Hippocampal formation (tissue), 2 donors: ENCODE results near the gene SRRM3.
"Not testable (repeated sequence)": the region's sequence is repeated elsewhere in the genome, so short reads cannot be mapped to it uniquely, and the experiment has no call there.

Experiments used
- DNase-seq, 2 donors: peaks; one replicate each; lab custom pipeline; 2025; lab: John Stamatoyannopoulos, UW

SRRM3 gene, protein sequence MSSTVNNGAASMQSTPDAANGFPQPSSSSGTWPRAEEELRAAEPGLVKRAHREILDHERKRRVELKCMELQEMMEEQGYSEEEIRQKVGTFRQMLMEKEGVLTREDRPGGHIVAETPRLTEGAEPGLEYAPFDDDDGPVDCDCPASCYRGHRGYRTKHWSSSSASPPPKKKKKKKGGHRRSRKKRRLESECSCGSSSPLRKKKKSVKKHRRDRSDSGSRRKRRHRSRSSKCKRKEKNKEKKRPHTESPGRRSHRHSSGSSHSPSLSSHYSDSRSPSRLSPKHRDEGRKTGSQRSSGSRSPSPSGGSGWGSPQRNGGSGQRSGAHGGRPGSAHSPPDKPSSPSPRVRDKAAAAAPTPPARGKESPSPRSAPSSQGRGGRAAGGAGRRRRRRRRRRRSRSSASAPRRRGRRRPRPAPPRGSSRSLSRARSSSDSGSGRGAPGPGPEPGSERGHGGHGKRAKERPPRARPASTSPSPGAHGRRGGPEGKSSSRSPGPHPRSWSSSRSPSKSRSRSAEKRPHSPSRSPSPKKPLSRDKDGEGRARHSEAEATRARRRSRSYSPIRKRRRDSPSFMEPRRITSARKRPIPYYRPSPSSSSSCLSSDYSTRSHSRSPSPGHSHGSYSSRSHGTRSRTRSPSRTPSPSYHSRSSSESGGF

DNA sequence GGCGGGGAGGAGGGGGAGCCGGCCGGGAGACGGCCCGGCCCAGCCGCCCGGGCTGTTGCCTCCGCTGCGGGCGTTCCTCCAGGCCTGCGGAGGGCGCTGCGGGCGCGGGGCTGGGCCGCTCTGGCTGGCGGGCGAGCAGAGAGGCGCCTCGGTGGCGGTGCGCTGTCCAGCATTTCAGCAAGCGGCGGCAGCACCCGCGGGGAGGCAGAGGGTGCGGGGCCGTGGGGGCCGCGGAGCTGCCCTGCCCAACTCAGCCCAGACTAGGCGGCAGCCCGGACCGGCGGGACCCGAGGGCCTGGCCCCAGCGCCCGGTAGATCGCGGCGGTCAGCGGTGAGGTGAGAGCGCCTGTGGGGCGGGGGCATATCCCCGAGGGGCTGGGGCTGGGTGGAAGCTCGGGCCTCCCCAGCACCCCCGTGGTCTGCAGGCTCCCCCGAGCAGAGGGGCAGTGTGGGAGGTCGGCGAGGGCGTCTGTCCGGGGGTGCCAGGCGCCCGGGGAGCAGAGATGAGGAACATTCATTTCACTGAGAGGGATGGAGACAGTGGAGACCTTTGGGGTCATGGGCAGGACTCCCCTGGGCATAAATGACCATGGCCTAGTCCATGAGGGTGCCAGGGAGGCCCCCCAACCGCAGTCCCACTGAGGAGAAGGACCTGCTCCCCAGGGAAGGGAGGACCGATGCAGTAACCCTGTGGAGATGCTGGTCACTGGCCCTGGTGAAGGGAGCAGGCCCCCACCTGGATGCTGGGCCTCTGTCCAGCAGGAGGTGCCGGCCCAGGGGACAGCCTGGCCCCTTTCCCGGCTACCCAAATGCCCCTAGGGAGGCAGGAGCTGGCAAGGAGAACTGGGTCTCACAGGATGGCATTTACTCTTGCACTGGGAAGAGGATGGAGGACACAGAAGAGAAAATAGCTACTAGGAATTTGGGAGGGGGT lies at the start of gene SRRM3:
Gene SRRM3, plus strand, starts transcription at position 165 of the 934 bp plus-strand sequence. CDS start 33,171 bp downstream, outside the sequence.
- peak; percentile 54 to 59 for DNase-seq

- no peak for DNase-seq
Observed at GRCh38 chr7:76151932-76152331, 49.8 kb upstream of the SRRM3 start.

DNA sequence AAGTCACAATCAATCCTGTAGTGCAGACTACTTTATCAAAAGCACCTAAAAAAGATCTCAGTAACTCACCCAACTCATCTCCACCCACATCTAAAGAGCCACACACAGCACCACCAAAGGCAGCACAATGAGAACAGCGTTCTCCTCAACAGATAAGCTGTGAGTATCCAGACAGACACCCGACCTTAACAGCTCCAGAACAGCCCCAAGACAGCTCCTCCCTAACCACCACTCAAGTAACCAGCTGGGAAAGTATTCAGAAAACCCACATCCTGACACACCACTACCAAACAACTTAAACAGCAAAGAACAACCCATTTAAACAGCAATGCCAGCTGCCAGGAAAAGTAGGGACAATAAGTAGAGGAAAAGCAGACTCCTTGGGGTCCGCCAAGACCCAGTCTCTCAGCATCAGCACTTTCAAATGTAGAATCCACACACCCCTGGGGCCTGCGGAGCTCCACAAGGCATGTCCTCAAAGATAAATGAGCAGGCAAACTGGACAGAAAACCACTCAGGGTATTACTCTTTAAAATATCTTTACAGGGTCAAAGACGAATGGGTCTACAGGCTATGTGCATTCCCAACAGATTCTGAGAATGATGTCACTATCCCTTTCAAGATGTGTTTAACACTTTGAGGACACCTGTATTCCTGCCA lies 48.0 kb upstream of the SRRM3 start:
- DNase-seq, result not testable (repeated sequence)

GRCh38 chr7:76155938-76156337 lies 45.8 kb upstream of the SRRM3 start:
- DNase-seq, result no peak

DNA sequence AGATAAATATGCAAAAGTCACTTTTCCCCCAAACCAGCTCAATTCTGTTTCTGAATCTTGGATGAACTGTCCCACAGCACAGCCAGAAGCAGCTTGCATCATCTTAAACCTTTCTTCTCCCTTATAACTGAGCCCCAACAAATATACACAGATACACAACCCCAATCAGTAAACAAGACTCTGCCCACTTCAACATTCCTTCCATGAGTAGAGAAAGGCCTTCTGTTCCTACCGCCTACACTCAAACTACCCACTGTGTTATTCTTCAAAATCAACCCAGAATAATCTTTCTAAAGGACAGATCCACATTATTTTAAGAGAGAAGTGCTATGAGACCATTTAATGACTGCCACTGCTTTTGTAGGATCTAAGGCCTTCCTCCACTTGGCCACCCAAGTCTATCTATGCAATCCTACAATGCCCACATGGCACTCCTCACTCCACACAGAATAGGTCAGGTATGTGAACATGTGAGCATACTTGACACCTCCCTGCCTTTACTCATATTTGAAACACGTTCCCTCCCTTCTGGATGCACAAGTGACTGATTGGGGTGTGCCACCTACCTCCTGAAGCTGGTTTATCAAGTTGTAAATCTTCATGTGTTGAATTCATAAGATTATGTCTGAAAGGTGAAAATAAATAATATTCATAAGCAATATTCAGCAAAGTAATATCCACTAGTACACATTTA lies 44.6 kb upstream of the SRRM3 start:
- not testable (repeated sequence) for DNase-seq

GRCh38 chr7:76158416-76158815 lies 43.3 kb upstream of the SRRM3 start:
- not testable (repeated sequence) for DNase-seq

DNA sequence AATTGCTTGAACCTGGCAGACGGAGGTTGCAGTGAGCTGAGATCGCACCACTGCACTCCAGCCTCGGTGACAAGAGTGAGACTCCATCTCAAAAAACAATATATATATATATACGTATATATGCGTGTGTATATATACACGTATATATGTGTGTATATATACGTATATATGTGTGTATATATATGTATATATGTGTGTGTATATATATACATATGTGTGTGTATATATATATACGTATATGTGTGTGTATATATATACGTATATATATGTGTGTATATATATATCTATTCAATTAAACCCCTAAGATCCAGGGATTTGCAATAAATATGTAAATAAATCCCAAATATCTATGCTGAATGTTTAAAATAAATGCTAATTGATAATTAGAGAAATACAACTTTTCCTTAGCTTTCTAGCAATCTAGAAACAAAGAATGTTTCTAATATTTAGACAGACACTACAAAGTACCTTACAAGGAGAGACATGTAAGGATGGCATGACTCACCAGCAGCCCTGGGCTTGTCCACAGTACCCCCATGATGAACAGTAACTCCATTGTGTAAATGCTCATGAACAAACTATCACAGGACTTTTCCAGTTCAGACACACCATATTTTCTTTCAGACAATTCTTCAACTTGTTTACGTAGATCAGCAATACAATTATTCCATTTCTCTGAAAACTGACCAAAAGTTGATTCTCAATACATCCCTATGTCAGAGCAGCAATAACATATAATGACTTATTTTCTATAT lies 39.1 kb upstream of the SRRM3 start:
- DNase-seq, result not testable (repeated sequence)

GRCh38 chr7:76163812-76164211 lies 37.9 kb upstream of the SRRM3 start:
- DNase-seq, result not testable (repeated sequence)

DNA sequence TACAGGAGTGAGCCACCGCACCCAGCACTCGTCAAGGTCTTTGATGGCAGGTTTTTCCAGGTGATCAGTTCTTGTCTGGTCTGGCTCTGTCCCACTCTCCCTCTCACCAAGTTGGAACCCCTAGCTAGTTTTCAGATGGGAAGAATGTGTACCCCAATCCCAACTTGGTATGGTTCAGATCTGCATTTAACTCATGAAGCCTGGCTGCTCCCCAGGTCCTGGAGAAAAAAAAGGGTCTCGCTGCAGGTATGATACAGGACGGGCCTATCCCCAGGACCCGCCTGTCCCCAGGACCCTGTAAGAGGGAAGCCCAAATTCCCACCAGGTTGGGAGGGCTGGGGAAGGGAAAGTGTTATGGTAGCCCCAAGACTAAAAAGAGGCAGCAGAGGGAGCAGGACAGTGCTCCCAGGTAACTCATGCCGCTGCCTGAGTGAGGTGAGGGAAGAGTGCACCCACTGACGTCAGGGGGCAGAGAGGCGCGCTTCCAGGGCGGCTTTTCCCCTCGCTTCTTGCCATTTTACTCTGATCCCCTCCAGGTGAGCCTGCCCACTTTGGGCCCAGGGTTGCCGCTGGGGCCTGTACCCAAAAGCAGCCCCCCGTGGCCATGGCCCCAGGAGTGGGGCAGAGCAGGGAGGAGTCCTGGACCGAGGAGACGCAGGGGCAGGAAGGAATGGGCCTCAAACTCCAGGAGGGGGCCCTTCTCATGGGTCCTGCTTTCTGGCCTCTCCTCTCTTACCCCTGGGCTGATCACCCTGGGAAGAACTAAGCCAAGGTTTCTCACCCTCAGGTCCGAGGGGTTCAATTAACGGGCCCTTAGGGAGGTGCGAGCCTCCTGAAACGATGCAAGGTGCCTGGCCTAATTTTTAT lies 36.4 kb upstream of the SRRM3 start:
- DNase-seq, result no peak

- DNase-seq, result no peak
Observed at GRCh38 chr7:76165973-76166403, 35.7 kb upstream of the SRRM3 start.

GRCh38 chr7:76166404-76167255 lies 35.1 kb upstream of the SRRM3 start:
- peak; percentile 91 to 92 for DNase-seq

GRCh38 chr7:76173566-76174205 lies 28.0 kb upstream of the SRRM3 start:
- DNase-seq, result no peak

GRCh38 chr7:76176951-76177350 lies 24.7 kb upstream of the SRRM3 start:
- DNase-seq, result not testable (repeated sequence)

- DNase-seq, result no peak
Observed at GRCh38 chr7:76179686-76180085, 22.0 kb upstream of the SRRM3 start.

DNA sequence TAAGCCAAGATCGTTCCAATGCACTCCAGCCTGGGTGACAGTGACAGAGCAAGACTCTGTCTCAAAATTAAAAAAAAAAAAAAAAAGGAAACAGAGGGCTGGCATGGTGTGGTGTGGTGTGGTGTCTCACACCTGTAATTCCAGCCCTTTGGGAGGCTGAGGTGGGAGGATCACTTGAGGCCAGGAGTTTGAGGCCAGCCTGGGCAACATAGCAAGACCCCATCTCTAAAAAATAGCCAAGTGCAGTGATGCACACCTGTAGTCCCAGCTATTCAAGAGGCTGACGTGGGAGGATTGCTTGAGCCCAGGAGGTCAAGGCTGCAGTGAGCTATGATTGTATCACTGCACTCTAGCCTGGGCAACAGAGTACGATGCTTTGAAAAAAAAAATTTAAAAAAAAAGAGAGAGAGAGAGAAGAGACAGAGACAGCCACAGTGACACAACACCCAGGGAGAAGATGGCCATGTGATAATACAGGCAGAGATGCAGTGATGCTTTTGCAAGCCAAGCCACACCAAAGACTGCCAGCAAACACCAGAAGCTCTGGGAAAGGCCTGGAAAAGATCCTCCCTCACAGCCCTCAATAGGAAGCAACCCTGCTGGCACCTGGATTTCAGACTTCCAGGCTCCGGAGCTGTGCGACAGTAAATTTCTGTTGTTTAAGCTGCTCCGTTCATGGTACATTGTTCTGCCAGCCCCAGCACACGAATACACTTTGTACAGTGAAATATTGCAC lies 19.3 kb upstream of the SRRM3 start:
- DNase-seq, result no peak

DNA sequence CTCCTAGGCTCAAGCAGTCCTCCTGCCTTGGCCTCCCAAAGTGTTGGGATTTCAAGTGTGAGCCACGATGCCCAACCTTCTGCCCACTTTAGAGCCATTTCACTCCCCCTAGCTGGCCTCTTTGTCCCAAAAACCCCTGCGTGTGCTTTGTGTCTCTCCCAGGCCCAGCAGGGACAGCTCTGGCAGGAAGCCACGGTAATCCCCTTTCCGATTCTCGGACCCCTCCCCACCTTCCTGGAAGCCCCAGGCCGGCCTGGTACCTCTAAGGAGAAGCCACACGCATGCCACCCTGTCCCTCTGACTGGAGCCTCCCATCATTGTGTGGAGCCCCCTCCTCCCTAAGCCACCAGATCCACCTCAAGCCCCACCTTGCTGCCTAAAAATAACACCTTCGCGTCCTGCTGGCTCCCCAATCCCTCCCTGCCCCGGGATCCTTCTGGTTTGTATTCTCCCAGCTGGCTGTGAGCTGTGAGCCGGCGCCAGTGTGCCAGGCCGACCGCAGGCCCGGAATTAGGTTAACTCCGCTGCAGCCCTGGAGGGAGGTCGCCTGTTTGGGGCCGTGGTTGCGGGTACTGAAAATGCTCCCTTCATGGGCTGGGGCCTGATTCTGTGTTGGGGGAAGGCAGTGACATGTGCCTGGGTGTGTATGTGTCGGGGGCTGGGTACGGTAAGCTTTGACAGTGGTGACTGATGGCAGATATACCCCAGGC lies 16.4 kb upstream of the SRRM3 start:
- no peak for DNase-seq
